GM12801 (cell line): ENCODE data around the gene MYO3A.

Source experiments
- CTCF ChIP-seq: IDR thresholded peaks from one replicate; pipeline ENCODE4 v1.5.1; 2011; ENCODE audit warnings: control low read depth; ENCODE audit not compliant: insufficient read length; ENCODE audit errors: extremely low read depth

MYO3A gene

GRCh38 chr10:25952857-25953256 is 18.8 kb downstream of the MYO3A start:
- no peak for TF ChIP-seq CTCF

- no peak for TF ChIP-seq CTCF
These were observed 20.8 kb downstream of the MYO3A start for GRCh38 chr10:25954851-25955250.

- no peak for TF ChIP-seq CTCF
These were observed 25.7 kb downstream of the MYO3A start for GRCh38 chr10:25959540-25960232.

GRCh38 chr10:25965584-25965983 is 31.6 kb downstream of the MYO3A start:
- no peak for TF ChIP-seq CTCF

- TF ChIP-seq CTCF, result no peak
These were observed 32.8 kb downstream of the MYO3A start for GRCh38 chr10:25966844-25967243.

- TF ChIP-seq CTCF, result no peak
These were observed 38.6 kb downstream of the MYO3A start for GRCh38 chr10:25972631-25973030.

- TF ChIP-seq CTCF, result no peak
These were observed 40.9 kb downstream of the MYO3A start for GRCh38 chr10:25974897-25975459.
